NCI-H2227 treated with DMSO at 0.1 percent for 48 hours (cell line): Measurements from ENCODE around the gene IGSF21.

Source experiments
- DNase-seq: peaks from one replicate; lab custom pipeline; 2025; lab: John Stamatoyannopoulos, UW

IGSF21 gene

GRCh38 chr1:18299441-18300338 is 192.1 kb downstream of the IGSF21 start:
- DNase-seq, result no peak

- DNase-seq, result no peak
Measured at GRCh38 chr1:18300376-18300775, 192.8 kb downstream of the IGSF21 start.

GRCh38 chr1:18302788-18303413 is 195.3 kb downstream of the IGSF21 start:
- DNase-seq, result no peak

GRCh38 chr1:18304151-18304869 is 196.7 kb downstream of the IGSF21 start:
- DNase-seq, result no peak

GRCh38 chr1:18305182-18305795 is 197.7 kb downstream of the IGSF21 start:
- DNase-seq, result no peak

- no peak for DNase-seq
Measured at GRCh38 chr1:18307329-18307898, 199.8 kb downstream of the IGSF21 start.

- no peak for DNase-seq
Measured at GRCh38 chr1:18309552-18310155, 202.1 kb downstream of the IGSF21 start.

GRCh38 chr1:18312961-18313360 is 205.4 kb downstream of the IGSF21 start:
- DNase-seq, result no peak

- no peak for DNase-seq
Measured at GRCh38 chr1:18313523-18313922, 205.9 kb downstream of the IGSF21 start.

- no peak for DNase-seq
Measured at GRCh38 chr1:18314399-18314798, 206.8 kb downstream of the IGSF21 start.

GRCh38 chr1:18315449-18315848 is 207.9 kb downstream of the IGSF21 start:
- no peak for DNase-seq

GRCh38 chr1:18316764-18317163 is 209.2 kb downstream of the IGSF21 start:
- DNase-seq, result no peak

- no peak for DNase-seq
Measured at GRCh38 chr1:18319099-18319498, 211.5 kb downstream of the IGSF21 start.

GRCh38 chr1:18320051-18320450 is 212.5 kb downstream of the IGSF21 start:
- DNase-seq, result peak; percentile 85

- DNase-seq, result no peak
Measured at GRCh38 chr1:18322368-18323032, 214.9 kb downstream of the IGSF21 start.

- DNase-seq, result no peak
Measured at GRCh38 chr1:18323259-18323658, 215.7 kb downstream of the IGSF21 start.

- DNase-seq, result no peak
Measured at GRCh38 chr1:18324246-18324645, 216.6 kb downstream of the IGSF21 start.

GRCh38 chr1:18325136-18325535 is 217.5 kb downstream of the IGSF21 start:
- no peak for DNase-seq

GRCh38 chr1:18326211-18326897 is 218.8 kb downstream of the IGSF21 start:
- DNase-seq, result no peak

GRCh38 chr1:18327650-18328049 is 220.1 kb downstream of the IGSF21 start:
- DNase-seq, result no peak
